Stimulated activated CD4-positive, alpha-beta T cell treated with anti-CD3 and anti-CD28 coated beads, Interleukin-1b, Interleukin-23, amount 100 ng/mL, for 48 hours (primary cell): ENCODE results near the gene TNFAIP8L1.
"Not testable (repeated sequence)": the region's sequence is repeated elsewhere in the genome, so short reads cannot be mapped to it uniquely, and the experiment has no call there.

Experiments
- DNase-seq: peaks from one replicate; pipeline ENCODE4 v3.0.0-alpha.2; 2020

TNFAIP8L1 gene

GRCh38 chr19:4652075-4652474, 12.8 kb downstream of the TNFAIP8L1 start:
- DNase-seq = no peak

GRCh38 chr19:4653793-4654436, 14.6 kb downstream of the TNFAIP8L1 start:
- DNase-seq = no peak

DNA sequence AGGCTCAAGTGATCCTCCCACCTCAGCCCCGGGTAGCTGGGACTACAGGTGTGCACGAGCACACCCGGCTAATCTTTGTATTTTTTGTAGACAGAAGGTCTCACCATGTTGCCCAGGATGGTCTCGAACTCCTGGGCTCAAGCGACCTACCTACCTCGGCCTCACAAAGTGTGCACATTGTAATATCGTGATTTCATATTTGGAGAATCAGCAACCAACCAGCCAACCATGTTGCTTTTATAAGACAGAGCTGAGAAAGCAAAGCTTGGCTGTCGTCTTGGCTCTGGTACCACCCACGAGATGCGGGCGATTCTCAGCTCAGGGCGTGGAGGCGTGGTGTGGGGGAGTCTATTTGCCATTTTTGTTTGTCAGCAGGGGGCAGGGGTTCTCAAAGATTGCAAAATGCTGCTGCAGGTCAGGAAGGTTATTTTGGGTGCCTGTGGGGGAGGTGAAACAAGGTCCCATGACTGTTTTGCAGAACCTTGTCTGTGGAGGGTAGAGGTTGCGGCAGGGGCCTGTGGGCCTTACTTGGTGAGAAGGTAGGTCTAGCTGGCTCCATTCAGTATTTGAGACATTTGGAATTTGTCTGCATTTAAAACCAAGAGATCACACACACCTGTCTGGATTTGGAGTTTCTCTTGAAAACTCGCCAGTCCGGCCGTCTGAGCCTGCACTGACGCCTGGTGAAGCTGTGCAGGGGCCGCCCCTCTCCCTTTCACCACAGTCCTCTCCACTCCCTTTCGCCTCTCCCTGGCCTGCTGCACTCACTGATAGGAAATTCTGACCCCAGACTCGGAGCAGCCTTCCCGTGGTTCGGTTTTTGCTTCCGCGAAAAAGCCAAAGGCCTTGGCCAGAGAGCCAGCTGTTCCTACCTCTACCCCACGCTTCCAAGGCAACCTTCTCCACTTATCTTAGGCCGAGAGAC, 15.4 kb downstream of the TNFAIP8L1 start:
- no peak for DNase-seq

DNA sequence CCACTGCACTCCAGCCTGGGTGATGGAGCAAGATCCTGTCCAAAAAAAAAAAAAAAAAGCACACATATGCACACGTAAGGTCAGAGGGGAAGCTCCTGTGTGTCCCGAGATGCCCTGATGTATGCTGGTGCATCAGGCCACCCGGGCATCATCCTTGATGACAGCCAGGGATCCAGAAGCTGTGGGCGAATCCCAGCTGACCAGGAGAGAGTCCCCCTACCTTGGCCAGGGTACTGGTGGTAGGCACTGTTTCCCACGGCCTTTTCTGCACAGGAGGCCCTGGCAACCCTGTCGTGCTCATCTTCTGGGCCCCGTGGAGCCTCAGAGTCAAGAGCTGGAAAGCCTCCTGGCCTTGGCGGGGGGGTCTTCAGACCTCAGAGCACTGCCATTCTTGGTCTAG, 16.8 kb downstream of the TNFAIP8L1 start:
- DNase-seq = no peak

DNA sequence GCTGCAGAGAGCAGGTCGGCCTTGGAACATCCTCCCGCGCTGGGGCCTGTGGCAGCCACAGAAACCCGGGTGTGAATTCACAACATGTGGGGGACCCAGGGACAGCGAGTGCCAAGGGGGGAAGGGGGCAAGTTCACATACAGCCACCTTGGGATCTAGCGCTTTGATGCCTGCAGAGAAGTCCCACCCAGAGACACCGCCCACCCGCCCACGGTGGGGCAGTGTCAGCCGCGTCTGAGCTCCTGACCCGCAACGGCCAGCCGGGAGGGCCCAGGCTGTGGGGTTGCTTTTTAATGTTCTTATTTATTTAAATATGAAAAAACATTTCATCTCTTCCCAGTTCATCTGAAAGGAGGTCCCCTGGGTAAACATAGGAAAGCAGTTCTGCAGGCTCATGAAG, 17.9 kb downstream of the TNFAIP8L1 start:
- no peak for DNase-seq

GRCh38 chr19:4657835-4658234, 18.5 kb downstream of the TNFAIP8L1 start:
- no peak for DNase-seq

- no peak for DNase-seq
These were observed 21.0 kb downstream of the TNFAIP8L1 start for GRCh38 chr19:4660181-4660791.

DNA sequence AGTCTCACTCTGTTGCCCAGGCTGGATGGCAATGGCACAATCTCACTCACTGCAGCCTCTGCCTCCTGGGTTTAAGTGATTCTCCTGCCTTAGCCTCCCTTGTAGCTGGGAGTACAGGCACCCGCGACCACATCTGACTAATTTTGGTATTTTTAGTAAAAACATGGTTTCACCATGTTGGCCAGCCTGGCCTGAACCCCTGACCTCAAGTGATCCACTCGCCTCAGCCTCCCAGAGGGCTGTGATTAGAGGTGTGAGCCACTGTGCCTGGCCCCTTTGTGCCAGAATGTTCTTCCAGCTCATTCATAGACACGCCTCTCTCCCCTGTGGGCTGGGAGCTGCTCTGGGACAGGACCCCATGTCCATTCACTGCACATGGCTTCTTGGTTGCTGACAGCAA, 21.7 kb downstream of the TNFAIP8L1 start:
- DNase-seq = no peak

DNA sequence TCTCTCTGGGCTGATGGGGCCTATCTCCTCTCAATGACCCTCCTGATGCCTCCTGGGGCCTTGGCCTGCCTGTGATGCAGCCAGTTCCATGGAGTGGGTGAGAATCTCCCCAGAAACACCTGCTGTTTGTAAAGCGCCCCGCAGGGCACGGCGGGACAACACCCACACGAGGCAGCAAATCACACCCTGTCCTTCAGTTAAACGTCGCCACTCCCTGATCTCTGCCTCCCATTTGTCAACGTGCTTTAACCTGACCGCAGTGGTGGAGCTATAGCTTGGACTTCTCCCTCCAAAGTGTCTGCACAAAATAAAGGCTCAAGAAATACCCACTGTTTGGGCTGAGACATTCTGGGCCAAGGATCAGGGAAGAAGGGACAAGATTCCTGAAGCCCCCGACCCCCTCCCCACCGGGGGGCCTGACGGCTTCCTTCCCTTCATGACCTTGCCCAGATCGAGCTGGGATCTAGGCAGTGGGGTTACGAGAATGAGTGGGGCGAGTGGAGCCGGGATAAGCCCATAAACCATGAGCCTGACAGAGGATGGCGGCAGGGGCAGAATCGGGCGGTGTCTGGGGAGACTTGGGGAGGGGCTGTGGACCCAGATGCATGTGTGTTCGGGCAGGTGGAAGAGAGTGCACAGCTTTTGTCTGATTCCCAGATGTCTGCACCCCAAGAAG, 22.8 kb downstream of the TNFAIP8L1 start:
- DNase-seq = no peak

DNA sequence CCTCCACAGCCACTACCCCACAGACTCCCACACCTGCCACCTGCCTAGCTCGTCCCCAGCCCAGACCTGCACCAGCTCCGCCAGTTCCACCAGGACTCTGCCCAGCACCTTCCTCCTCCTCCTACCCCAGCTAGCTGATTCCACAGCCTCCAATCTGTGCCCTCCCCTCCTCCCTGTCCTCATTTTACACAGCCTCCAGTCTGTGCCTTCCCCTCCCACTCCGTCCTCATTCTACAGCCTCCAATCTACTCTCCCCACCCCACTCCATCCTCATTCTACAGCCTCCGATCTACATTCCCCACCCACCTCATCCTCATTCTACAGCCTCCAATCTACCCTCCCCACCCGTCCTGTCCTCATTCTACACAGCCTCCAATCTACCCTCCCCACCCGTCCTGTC, 23.5 kb downstream of the TNFAIP8L1 start:
- no peak for DNase-seq

GRCh38 chr19:4664642-4665041, 25.3 kb downstream of the TNFAIP8L1 start:
- DNase-seq = no peak

- DNase-seq = peak; percentile 94
These were observed 30.6 kb downstream of the TNFAIP8L1 start, which contains the start of gene MYDGF for GRCh38 chr19:4669723-4670480. MYDGF (minus strand) TSS chr19:4670342; CDS start chr19:4670334, 8 bp downstream.

GRCh38 chr19:4671185-4671851, 32.0 kb downstream of the TNFAIP8L1 start:
- DNase-seq = no peak

- DNase-seq = no peak
These were observed 33.9 kb downstream of the TNFAIP8L1 start for GRCh38 chr19:4673216-4673615.

DNA sequence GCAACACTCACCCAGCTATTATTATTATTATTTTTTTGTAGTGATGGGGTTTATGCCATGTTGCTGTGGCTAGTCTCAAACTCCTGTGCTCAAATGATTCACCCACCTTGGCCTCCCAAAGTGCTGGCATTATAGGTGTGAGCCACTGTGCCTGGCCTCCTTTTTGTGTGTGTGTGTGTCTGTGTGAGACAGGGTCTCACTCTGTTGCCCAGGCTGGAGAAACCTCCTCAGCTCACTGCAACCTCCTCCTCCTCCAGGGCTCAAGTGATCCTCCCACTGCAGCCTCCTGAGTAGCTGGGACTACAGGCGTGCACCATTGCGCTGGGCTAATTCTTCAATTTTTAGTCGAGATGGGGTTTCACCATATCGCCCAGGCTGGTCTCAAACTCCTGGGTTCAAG, 34.4 kb downstream of the TNFAIP8L1 start:
- DNase-seq = no peak

DNA sequence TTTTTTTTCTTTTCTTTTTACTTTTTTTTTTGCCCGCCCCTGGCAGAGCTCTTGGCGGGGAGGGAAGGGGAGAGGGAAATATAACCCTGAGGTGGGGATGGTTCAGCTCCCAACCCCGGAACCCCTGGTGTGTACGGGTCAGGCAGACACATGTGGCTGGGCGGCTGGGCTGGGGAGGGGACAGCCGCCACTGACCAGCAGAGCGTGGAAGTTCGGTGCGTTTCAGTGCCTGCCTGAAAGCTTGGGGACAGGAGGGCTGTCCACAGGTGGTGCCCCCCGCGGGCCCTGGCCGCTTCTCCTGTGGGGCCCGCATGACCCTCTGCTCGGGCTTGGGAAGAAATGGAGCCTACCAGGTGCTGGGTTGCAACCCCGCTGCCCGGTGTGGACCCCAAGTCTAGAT, 36.0 kb downstream of the TNFAIP8L1 start:
- no peak for DNase-seq

- peak; percentile 30 for DNase-seq
These were observed 37.8 kb downstream of the TNFAIP8L1 start for GRCh38 chr19:4676955-4677731.

DNA sequence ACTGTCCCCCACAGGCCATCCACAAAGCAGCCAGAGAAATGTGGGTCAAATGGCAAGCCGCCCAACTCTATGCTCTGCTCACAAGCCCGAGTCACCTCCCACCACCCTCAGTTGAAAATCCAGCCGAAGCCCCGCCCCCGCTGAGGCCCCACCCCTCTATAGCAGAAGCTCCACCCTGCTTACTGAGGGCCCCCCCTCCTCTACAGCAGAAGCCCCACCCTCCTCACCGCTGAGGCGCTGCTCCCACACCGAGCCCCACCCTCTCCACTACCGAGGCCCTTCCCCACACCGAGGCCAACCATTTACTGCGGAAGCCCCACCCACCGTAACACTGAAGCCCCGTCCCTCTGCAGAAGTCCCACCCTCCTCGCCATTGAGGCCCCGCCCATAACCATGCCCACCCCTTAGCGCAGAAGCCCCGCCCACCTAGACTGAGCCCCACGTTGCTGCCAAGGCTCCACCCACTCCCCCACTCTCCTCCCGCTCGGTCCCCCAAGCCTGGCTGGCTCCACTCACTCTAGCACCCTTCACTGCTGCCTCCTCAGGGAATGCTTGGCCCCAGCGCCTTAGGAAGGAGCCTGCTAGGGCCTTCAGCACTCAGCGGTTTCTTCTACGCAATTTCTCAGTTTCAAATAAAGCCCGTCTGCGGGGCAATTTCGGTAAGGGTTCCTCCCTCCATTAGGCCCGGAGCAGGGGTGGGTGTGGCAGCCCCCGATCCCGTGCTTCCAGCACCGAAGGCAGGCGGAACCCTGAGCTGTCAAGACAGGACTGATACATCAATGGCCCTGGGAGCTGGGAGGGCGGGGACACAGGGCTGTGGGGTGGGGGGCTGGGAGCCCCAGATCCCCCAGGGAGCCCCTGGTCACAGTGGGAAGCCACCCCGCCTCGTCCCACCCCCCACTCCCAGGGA, 39.8 kb downstream of the TNFAIP8L1 start:
- DNase-seq = peak; percentile 33

DNA sequence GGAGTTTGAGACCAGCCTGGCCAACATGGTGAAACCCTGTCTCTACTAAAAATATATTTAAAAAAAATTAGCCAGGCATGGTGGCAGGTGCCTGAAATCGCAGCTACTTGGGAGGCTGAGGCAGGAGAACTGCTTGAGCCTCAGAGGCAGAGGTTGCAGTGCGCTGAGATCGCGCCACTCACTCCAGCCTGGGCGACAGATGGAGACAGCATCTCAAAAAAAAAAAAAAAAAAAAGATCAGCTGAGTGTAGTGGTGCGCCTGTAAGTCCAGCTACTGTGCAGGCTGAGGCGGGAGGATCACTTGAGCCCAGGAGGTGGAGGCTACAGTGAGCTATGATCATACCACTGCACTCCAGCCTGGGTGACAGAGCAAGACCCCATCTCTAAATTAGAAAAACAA, 40.7 kb downstream of the TNFAIP8L1 start:
- DNase-seq = not testable (repeated sequence)
